Measurements from ENCODE around the gene GOLGA6A.
"Not testable (repeated sequence)": the region's sequence is repeated elsewhere in the genome, so short reads cannot be mapped to it uniquely, and the experiment has no call there.

Gene GOLGA6A

GRCh38 chr15:74052271-74053260, 29.8 kb downstream of the GOLGA6A start:
- DNase-seq = not testable (repeated sequence)

GRCh38 chr15:74050556-74051234, 31.7 kb downstream of the GOLGA6A start:
- no peak for DNase-seq

- peak; percentile 8 to 36 for DNase-seq
These were observed 32.2 kb downstream of the GOLGA6A start for GRCh38 chr15:74050127-74050526.

- no peak for DNase-seq
These were observed 36.1 kb downstream of the GOLGA6A start for GRCh38 chr15:74046275-74046674.

- no peak for DNase-seq
These were observed 36.6 kb downstream of the GOLGA6A start for GRCh38 chr15:74045636-74046274.

- no peak for DNase-seq
These were observed 37.2 kb downstream of the GOLGA6A start for GRCh38 chr15:74045184-74045583.

- DNase-seq = no peak
These were observed 37.9 kb downstream of the GOLGA6A start for GRCh38 chr15:74044267-74045110.

- no peak for DNase-seq
These were observed 38.7 kb downstream of the GOLGA6A start for GRCh38 chr15:74043425-74044266.

GRCh38 chr15:74042603-74043424, 39.5 kb downstream of the GOLGA6A start:
- no peak for DNase-seq

GRCh38 chr15:74041777-74042435, 40.4 kb downstream of the GOLGA6A start:
- no peak for DNase-seq

GRCh38 chr15:74041311-74041756, 41.0 kb downstream of the GOLGA6A start:
- DNase-seq = no peak

GRCh38 chr15:74040109-74040850, 42.1 kb downstream of the GOLGA6A start:
- no peak for DNase-seq

- no peak for DNase-seq
These were observed 42.7 kb downstream of the GOLGA6A start for GRCh38 chr15:74039656-74040010.

- DNase-seq = peak in 1 of 2 experiments; percentile 20
These were observed 43.4 kb downstream of the GOLGA6A start for GRCh38 chr15:74038707-74039655.

- DNase-seq = peak in 1 of 2 experiments; percentile 15
These were observed 44.9 kb downstream of the GOLGA6A start for GRCh38 chr15:74037171-74038117.

- peak; percentile 29 to 68 for DNase-seq
These were observed 45.8 kb downstream of the GOLGA6A start for GRCh38 chr15:74036271-74037170.
